HepG2 (cell line): Measurements from ENCODE around the gene FBXW8. TPM values are rescaled to one million over a fixed set of nuclear protein-coding genes. Genes with fewer than 3 reads are reported as not detected.

ENCODE experiments used
- ATAC-seq: fragments of 200-7000 bp; cut with Tn5 transposase; 3 replicates; pipeline ENCODE4 v1.9.1; 2020; ENCODE audit warnings: mild to moderate bottlenecking, moderate library complexity
- BruUV-seq: library from RNA; stranded (reverse); fragments of 400-500 nt; replicated peaks from 2 replicates; lab custom pipeline; 2021; lab: Mats Ljungman, UMichigan
- CTCF ChIA-PET: fragments of 300-600 bp; formaldehyde crosslinking; extraction: SDS; loops from one replicate; lab custom pipeline; 2021; ENCODE audit warnings: low total read pairs, inconsistent platforms, low intra/inter-chr PET ratio; lab: Yijun Ruan, JAX
- POLR2A ChIA-PET: fragments of 350-600 bp; sonication (Branson Sonifier 250); formaldehyde crosslinking; loops from one replicate; lab custom pipeline; 2020; ENCODE audit warnings: antibody characterized with exemption, inconsistent platforms; lab: Yijun Ruan, JAX
- DNase-seq: peaks from one replicate; pipeline ENCODE4 v3.0.0-alpha.2; 2015; ENCODE audit warnings: low spot score
- FAIRE-seq: peaks from 3 replicates; lab custom pipeline; 2011; peaks lifted over from hg19 to GRCh38; lab: Jason Lieb, UNC
- H2AFZ ChIP-seq: one replicate; pipeline ENCODE4 v1.6.1; 2011; ENCODE audit warnings: low read length, inconsistent platforms
- H3K27ac ChIP-seq: fragments of 300-600 bp; 3 replicates; pipeline ENCODE4 v1.8.0; 2011; ENCODE audit warnings: mixed run types, mild to moderate bottlenecking, mixed read lengths, low read length, inconsistent platforms; ENCODE audit not compliant: insufficient read depth; ENCODE audit errors: extremely low read length
- H3K27me3 ChIP-seq, 2 experiments: fragments of 200-600 bp in 1 of 2; 2 replicates in 1 of 2; 3 replicates in 1 of 2; pipeline versions ENCODE4 v1.6.0 to v1.8.0; 2011; ENCODE audit warnings: low read length in 2 of 2, mild to moderate bottlenecking in 2 of 2, moderate library complexity in 2 of 2, inconsistent platforms in 1 of 2; ENCODE audit not compliant: insufficient read depth in 2 of 2, control insufficient read depth in 1 of 2
- H3K36me3 ChIP-seq, 2 experiments: fragments of 200-600 bp in 1 of 2; replicated peaks in 1 of 2; 2 replicates in 1 of 2; 3 replicates in 1 of 2; pipeline versions ENCODE4 v1.5.1 to v1.8.0; 2011; ENCODE audit warnings: low read length in 2 of 2, inconsistent platforms in 1 of 2; ENCODE audit not compliant: insufficient read depth in 2 of 2, control insufficient read depth in 1 of 2
- H3K4me1 ChIP-seq: 2 replicates; pipeline ENCODE4 v1.5.1; 2012; ENCODE audit warnings: low read length, inconsistent platforms; ENCODE audit not compliant: insufficient read depth
- H3K4me2 ChIP-seq: 2 replicates; pipeline ENCODE4 v1.6.0; 2011; ENCODE audit warnings: low read depth, low read length, inconsistent platforms
- H3K4me3 ChIP-seq, 3 experiments: fragments of 200-600 bp in 1 of 3; sonication (generic), shearing (Covaris generic) in 1 of 3; replicated peaks in 1 of 3; 2 replicates each; pipeline ENCODE4 v1.5.1; 2011 to 2016; ENCODE audit warnings: low read length in 3 of 3, inconsistent platforms in 2 of 3, low read depth in 2 of 3, mild to moderate bottlenecking in 2 of 3, control low read depth in 1 of 3, mixed read lengths in 1 of 3; ENCODE audit not compliant: insufficient read depth in 1 of 3
- H3K79me2 ChIP-seq: one replicate; pipeline ENCODE4 v1.6.1; 2011; ENCODE audit warnings: low read length, inconsistent platforms; ENCODE audit not compliant: insufficient read depth
- H3K9ac ChIP-seq: 2 replicates; pipeline ENCODE4 v1.6.0; 2011; ENCODE audit warnings: mild to moderate bottlenecking, low read depth, low read length, inconsistent platforms; ENCODE audit not compliant: insufficient read depth
- H3K9me3 ChIP-seq: 2 replicates; pipeline ENCODE4 v1.5.1; 2012; ENCODE audit warnings: mild to moderate bottlenecking, low read length
- H4K20me1 ChIP-seq: 2 replicates; pipeline ENCODE4 v1.6.0; 2011; ENCODE audit warnings: inconsistent platforms, mild to moderate bottlenecking, low read length, moderate library complexity; ENCODE audit not compliant: insufficient read depth
- ASH2L ChIP-seq: fragments of 300-600, 200-600 bp; sonication (generic); IDR thresholded peaks from 2 replicates; pipeline ENCODE4 v1.7.0; 2017; ENCODE audit warnings: low read depth, mild to moderate bottlenecking, moderate library complexity, mixed read lengths, low read length; ENCODE audit not compliant: insufficient read length
- ATRX ChIP-seq: sonication (generic); formaldehyde crosslinking; IDR thresholded peaks from 2 replicates; pipeline ENCODE4 v1.4.0; 2020; ENCODE audit warnings: missing genetic modification reagents, borderline replicate concordance
- ELF1 ChIP-seq: sonication (generic); formaldehyde crosslinking; IDR thresholded peaks from 2 replicates; pipeline ENCODE4 v1.4.0; 2020; ENCODE audit warnings: missing genetic modification reagents
- HOXA9 ChIP-seq: sonication (generic); formaldehyde crosslinking; IDR thresholded peaks from 2 replicates; pipeline ENCODE4 v1.8.1; 2022; ENCODE audit warnings: missing genetic modification reagents, mild to moderate bottlenecking, moderate library complexity, borderline replicate concordance
- SALL1 ChIP-seq: sonication (generic); formaldehyde crosslinking; IDR thresholded peaks from 2 replicates; pipeline ENCODE4 v1.8.0; 2022; ENCODE audit warnings: mild to moderate bottlenecking, missing genetic modification reagents
- TEAD2 ChIP-seq: sonication (generic); formaldehyde crosslinking; IDR thresholded peaks from 2 replicates; pipeline ENCODE4 v1.9.0; 2021; ENCODE audit warnings: missing genetic modification reagents
- XRCC5 ChIP-seq: fragments of 200-400 bp; formaldehyde crosslinking; optimal IDR thresholded peaks from 2 replicates; pipeline ENCODE3; 2017; ENCODE audit warnings: mild to moderate bottlenecking, low read length
- ZFP1 ChIP-seq: IDR thresholded peaks from 2 replicates; pipeline ENCODE4 v1.6.1; 2016
- ZFY ChIP-seq: sonication (generic); formaldehyde crosslinking; IDR thresholded peaks from 2 replicates; pipeline ENCODE4 v1.4.0; 2020; ENCODE audit warnings: missing genetic modification reagents
- ZNF589 ChIP-seq: sonication (generic); formaldehyde crosslinking; conservative IDR thresholded peaks from 2 replicates; pipeline ENCODE4 v1.8.0; 2022; ENCODE audit warnings: mild to moderate bottlenecking, moderate library complexity, missing genetic modification reagents
- ZNF724P ChIP-seq: sonication (generic); formaldehyde crosslinking; IDR thresholded peaks from 2 replicates; pipeline ENCODE4 v1.8.0; 2022; ENCODE audit warnings: missing genetic modification reagents, borderline replicate concordance
- ZNF839 ChIP-seq: sonication (generic); formaldehyde crosslinking; IDR thresholded peaks from 2 replicates; pipeline ENCODE4 v1.4.0; 2020; ENCODE audit warnings: missing genetic modification reagents, mild to moderate bottlenecking, borderline replicate concordance
- ZSCAN20 ChIP-seq: sonication (generic); formaldehyde crosslinking; IDR thresholded peaks from 2 replicates; pipeline ENCODE4 v1.4.0; 2020; ENCODE audit warnings: missing genetic modification reagents, mild to moderate bottlenecking, borderline replicate concordance
- WGBS: methylation state at CpG from one replicate; pipeline ENCODE4 v1.1.6; 2017; ENCODE audit warnings: low lambda C conversion rate; 5-methylcytosine and 5-hydroxymethylcytosine counted together
- in situ Hi-C: cut with HindIII; loops from 2 replicates; pipeline ENCODE4 v1.10.0; 2017; ENCODE audit warnings: low pct_unique_long_range_greater_than_20kb; ENCODE audit not compliant: extremely low pct_ligation_motif_present
- intact Hi-C: fragments of 100-400 bp; cut with micrococcal nuclease; formaldehyde crosslinking; loops from one replicate; pipeline ENCODE4 v1.10.0; 2022; ENCODE audit not compliant: unreplicated experiment
- polyA plus RNA-seq, 8 experiments: library from polyadenylated mRNA; depleted of rRNA in 3 of 8; stranded (reverse) in 7 of 8; unstranded in 1 of 8; fragments of >200 nt; fragmentation: Illumina TruSeq in 4 of 8; extraction: Trizol in 4 of 8; gene quantifications; 2 replicates each; pipeline versions ENCODE4 v1.2.1 to v1.2.3, GENCODE V29; 2011 to 2016; ENCODE audit warnings: low read depth in 4 of 8, missing spikeins in 1 of 8, mixed read lengths in 1 of 8; ENCODE audit not compliant: insufficient read depth in 1 of 8
- total RNA-seq, 5 experiments: library from RNA; depleted of rRNA; stranded (reverse); fragments of >200 nt; fragmentation: Illumina TruSeq; extraction: Trizol; gene quantifications; 2 replicates each; pipeline ENCODE4 v1.2.3, GENCODE V29; 2016; ENCODE audit warnings: low read depth in 1 of 5
- TF ChIP-seq, protein P1 (sequence below): sonication (generic); formaldehyde crosslinking; IDR thresholded peaks from 2 replicates; pipeline ENCODE4 v1.4.0; 2020; ENCODE audit warnings: mild to moderate bottlenecking, missing genetic modification reagents
- TF ChIP-seq, protein P2 (sequence below): sonication (generic); formaldehyde crosslinking; IDR thresholded peaks from 2 replicates; pipeline ENCODE4 v1.5.1; 2020; ENCODE audit warnings: mild to moderate bottlenecking, missing genetic modification reagents
- TF ChIP-seq, protein P3 (sequence below): sonication (generic); formaldehyde crosslinking; IDR thresholded peaks from 2 replicates; pipeline ENCODE4 v1.5.1; 2020; ENCODE audit warnings: missing genetic modification reagents, mild to moderate bottlenecking, borderline replicate concordance
- TF ChIP-seq, protein P4 (sequence below): sonication (generic); formaldehyde crosslinking; IDR thresholded peaks from 2 replicates; pipeline ENCODE4 v1.4.0; 2020; ENCODE audit warnings: missing genetic modification reagents, mild to moderate bottlenecking, borderline replicate concordance

FBXW8 gene
- total and polyA plus RNA-seq, 2 of the 13 experiments (the other 11 are each of a cell fraction or from before 2014, with no cell fraction given): 5.1 to 5.9 TPM

DNA sequence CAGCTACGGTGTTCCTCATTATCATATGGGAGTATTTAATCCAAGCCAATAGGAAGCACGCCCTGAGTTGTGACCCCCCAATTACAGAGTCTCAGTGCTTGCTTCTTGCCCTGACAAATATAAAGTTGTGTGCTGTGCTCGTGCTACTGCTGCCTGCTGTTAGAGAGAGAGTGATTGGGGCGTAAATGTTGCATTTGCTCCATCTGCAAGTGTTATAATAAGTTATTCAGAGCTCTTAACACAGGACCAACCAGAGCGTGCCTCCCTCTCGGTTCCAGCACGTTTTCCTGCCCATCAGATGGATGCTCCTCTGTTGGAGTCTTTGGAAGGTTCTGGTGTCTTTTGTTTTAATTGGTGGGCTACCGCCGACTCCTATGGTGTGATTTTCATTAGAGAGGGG is 107.1 kb downstream of the FBXW8 start (continued):
- TF ChIP-seq ELF1 (CRISPR knock-in tag): no peak
- TF ChIP-seq, protein P1, sequence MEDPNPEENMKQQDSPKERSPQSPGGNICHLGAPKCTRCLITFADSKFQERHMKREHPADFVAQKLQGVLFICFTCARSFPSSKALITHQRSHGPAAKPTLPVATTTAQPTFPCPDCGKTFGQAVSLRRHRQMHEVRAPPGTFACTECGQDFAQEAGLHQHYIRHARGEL (CRISPR knock-in tag): no peak
- no peak for TF ChIP-seq ZNF724P (CRISPR knock-in tag)
- TF ChIP-seq ZNF589 (CRISPR knock-in tag): no peak
- no peak for TF ChIP-seq TEAD2 (CRISPR knock-in tag)

DNA sequence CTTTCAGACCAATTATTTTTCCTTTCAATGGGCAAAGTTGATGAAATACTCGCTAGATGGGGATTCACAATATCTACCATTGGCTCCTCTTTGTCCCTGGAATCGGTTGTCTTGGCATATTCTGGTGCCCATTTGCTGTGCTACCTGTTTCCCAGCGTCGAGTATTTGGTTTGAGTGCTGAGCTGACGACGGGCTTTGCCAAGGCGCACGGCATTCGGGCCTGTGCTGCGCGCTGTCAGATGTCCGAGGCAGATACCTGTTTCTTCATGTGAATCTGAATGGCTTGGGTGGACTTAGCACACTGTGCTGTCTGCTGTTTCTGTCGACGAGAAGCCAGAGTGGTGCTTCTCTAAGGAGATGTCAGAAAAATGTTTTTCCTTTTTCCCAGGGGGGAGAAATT is 107.5 kb downstream of the FBXW8 start:
- intact Hi-C loops: no loop called here
- Histone ChIP-seq H3K36me3 (peaks cover 5 to 46% of the 10 kb centered on the region in 2 experiments; a peak in 4 of 5 replicates), H3K4me2 (no peak overlapping the region), H3K9me3 (no peaks in the 10 kb centered on the region), H3K27me3 (no peaks in the 10 kb centered on the region), H2AFZ (no peak overlapping the region), H3K4me3 (no peak overlapping the region), H3K79me2 (no peaks in the 10 kb centered on the region), H3K4me1 (no peaks in the 10 kb centered on the region), H3K9ac (no peak overlapping the region), H4K20me1 (no peaks in the 10 kb centered on the region), H3K27ac (no peak overlapping the region)
- WGBS: 96% methylated on average over 14 of the region's 14 CpGs
- no peak for ATAC-seq
- in situ Hi-C loops: no loop called here
- ChIA-PET POLR2A (no interaction called here), CTCF (no interaction called here)
- no peak for FAIRE-seq
- no TSS peak for BruUV-seq
- no peak for DNase-seq
- TF ChIP-seq, protein P2, sequence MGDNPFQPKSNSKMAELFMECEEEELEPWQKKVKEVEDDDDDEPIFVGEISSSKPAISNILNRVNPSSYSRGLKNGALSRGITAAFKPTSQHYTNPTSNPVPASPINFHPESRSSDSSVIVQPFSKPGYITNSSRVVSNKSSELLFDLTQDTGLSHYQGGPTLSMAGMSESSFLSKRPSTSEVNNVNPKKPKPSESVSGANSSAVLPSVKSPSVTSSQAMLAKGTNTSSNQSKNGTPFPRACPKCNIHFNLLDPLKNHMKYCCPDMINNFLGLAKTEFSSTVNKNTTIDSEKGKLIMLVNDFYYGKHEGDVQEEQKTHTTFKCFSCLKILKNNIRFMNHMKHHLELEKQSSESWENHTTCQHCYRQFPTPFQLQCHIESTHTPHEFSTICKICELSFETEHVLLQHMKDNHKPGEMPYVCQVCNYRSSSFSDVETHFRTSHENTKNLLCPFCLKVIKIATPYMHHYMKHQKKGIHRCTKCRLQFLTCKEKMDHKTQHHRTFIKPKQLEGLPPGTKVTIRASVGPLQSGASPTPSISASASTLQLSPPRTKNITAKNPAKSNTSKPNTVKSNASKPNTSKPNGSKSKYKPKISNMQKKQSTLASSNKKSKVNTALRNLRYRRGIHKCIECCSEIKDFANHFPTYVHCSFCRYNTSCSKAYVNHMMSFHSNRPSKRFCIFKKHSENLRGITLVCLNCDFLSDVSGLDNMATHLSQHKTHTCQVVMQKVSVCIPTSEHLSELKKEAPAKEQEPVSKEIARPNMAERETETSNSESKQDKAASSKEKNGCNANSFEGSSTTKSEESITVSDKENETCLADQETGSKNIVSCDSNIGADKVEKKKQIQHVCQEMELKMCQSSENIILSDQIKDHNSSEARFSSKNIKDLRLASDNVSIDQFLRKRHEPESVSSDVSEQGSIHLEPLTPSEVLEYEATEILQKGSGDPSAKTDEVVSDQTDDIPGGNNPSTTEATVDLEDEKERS (CRISPR knock-in tag): no peak
- TF ChIP-seq ZNF839 (no peak), HOXA9 (CRISPR knock-in tag) (no peak), ZFP1 (no peak), ATRX (CRISPR knock-in tag) (no peak), ZFY (CRISPR knock-in tag) (no peak), ZSCAN20 (CRISPR knock-in tag) (no peak), XRCC5 (no peak), SALL1 (CRISPR knock-in tag) (no peak), ASH2L (no peak)
- TF ChIP-seq, protein P3, sequence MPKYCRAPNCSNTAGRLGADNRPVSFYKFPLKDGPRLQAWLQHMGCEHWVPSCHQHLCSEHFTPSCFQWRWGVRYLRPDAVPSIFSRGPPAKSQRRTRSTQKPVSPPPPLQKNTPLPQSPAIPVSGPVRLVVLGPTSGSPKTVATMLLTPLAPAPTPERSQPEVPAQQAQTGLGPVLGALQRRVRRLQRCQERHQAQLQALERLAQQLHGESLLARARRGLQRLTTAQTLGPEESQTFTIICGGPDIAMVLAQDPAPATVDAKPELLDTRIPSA (CRISPR knock-in tag): no peak
- TF ChIP-seq, protein P4, sequence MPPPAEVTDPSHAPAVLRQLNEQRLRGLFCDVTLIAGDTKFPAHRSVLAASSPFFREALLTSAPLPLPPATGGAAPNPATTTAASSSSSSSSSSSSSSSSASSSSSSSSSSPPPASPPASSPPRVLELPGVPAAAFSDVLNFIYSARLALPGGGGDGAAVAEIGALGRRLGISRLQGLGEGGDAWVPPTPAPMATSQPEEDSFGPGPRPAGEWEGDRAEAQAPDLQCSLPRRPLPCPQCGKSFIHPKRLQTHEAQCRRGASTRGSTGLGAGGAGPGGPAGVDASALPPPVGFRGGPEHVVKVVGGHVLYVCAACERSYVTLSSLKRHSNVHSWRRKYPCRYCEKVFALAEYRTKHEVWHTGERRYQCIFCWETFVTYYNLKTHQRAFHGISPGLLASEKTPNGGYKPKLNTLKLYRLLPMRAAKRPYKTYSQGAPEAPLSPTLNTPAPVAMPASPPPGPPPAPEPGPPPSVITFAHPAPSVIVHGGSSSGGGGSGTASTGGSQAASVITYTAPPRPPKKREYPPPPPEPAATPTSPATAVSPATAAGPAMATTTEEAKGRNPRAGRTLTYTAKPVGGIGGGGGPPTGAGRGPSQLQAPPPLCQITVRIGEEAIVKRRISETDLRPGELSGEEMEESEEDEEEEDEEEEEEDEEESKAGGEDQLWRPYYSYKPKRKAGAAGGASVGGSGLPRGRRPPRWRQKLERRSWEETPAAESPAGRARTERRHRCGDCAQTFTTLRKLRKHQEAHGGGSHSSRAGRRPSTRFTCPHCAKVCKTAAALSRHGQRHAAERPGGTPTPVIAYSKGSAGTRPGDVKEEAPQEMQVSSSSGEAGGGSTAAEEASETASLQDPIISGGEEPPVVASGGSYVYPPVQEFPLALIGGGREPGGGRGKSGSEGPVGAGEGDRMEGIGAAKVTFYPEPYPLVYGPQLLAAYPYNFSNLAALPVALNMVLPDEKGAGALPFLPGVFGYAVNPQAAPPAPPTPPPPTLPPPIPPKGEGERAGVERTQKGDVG (CRISPR knock-in tag): no peak
